GM23338 (cell line): ENCODE measurements around the gene YWHAH. TPM values are rescaled to one million over a fixed set of nuclear protein-coding genes. Genes with fewer than 3 reads are reported as not detected.

Experiments used
- ATAC-seq: fragments of 200-7000 bp; cut with Tn5 transposase; 3 replicates; pipeline ENCODE4 v1.9.1; 2020
- DNase-seq: peaks from one replicate; pipeline ENCODE4 v3.0.0-alpha.2; 2015; ENCODE audit warnings: low spot score
- H2AFZ ChIP-seq: fragments of 200-600 bp; sonication (generic); 2 replicates; pipeline ENCODE4 v1.8.0; 2016; ENCODE audit warnings: antibody characterized with exemption, mild to moderate bottlenecking, moderate library complexity
- H3F3A ChIP-seq: fragments of 200-600 bp; sonication (generic); replicated peaks from 2 replicates; pipeline ENCODE4 v1.8.0; 2017; ENCODE audit warnings: antibody characterized with exemption, mixed run types, low read depth
- H3K27ac ChIP-seq: fragments of 200-600 bp; sonication (generic); 2 replicates; pipeline ENCODE4 v1.6.1; 2016; ENCODE audit warnings: low read depth
- H3K27me3 ChIP-seq: fragments of 200-600 bp; sonication (generic); 2 replicates; pipeline ENCODE4 v1.8.0; 2016; ENCODE audit warnings: mild to moderate bottlenecking, mixed run types, moderate library complexity; ENCODE audit not compliant: insufficient read depth
- H3K36me3 ChIP-seq: fragments of 200-600 bp; sonication (generic); 2 replicates; pipeline ENCODE4 v1.8.0; 2016; ENCODE audit warnings: mild to moderate bottlenecking; ENCODE audit not compliant: insufficient read depth
- H3K4me1 ChIP-seq: fragments of 200-600 bp; sonication (generic); 2 replicates; pipeline ENCODE4 v1.8.0; 2016; ENCODE audit warnings: mild to moderate bottlenecking, moderate library complexity; ENCODE audit not compliant: insufficient read depth
- H3K4me2 ChIP-seq: fragments of 200-600 bp; sonication (generic); 2 replicates; pipeline ENCODE4 v1.7.1; 2017; ENCODE audit warnings: mixed run types
- H3K4me3 ChIP-seq: fragments of 200-600 bp; sonication (generic); 2 replicates; pipeline ENCODE4 v1.6.1; 2016; ENCODE audit warnings: mixed run types
- H3K79me2 ChIP-seq: fragments of 200-600 bp; sonication (generic); replicated peaks from 2 replicates; pipeline ENCODE4 v1.8.0; 2017; ENCODE audit warnings: mild to moderate bottlenecking; ENCODE audit not compliant: insufficient read depth
- H3K9me2 ChIP-seq: fragments of 200-600 bp; sonication (generic); 2 replicates; pipeline ENCODE4 v1.8.0; 2017; ENCODE audit not compliant: insufficient read depth
- H4K20me1 ChIP-seq: fragments of 200-600 bp; sonication (generic); replicated peaks from 2 replicates; pipeline ENCODE4 v1.8.0; 2017; ENCODE audit warnings: mild to moderate bottlenecking; ENCODE audit not compliant: insufficient read depth
- H3K27ac Mint-ChIP-seq: 2 replicates; pipeline ENCODE4 v1.8.0; 2020; ENCODE audit warnings: inconsistent platforms, mild to moderate bottlenecking, moderate library complexity, mixed read lengths
- H3K27me3 Mint-ChIP-seq: 3 replicates; pipeline ENCODE4 v1.8.0; 2022; ENCODE audit warnings: low read depth, mild to moderate bottlenecking, moderate library complexity, mixed read lengths, inconsistent platforms; ENCODE audit not compliant: insufficient read depth, poor library complexity
- H3K36me3 Mint-ChIP-seq: 3 replicates; pipeline ENCODE4 v1.8.0; 2021; ENCODE audit warnings: low read depth, mild to moderate bottlenecking, inconsistent platforms, moderate library complexity, mixed read lengths
- H3K4me1 Mint-ChIP-seq: 3 replicates; pipeline ENCODE4 v1.8.0; 2020; ENCODE audit warnings: mild to moderate bottlenecking, inconsistent platforms, mixed read lengths
- H3K4me3 Mint-ChIP-seq: 3 replicates; pipeline ENCODE4 v1.8.0; 2021; ENCODE audit warnings: moderate library complexity, mild to moderate bottlenecking, inconsistent platforms, mixed read lengths
- H3K9me3 Mint-ChIP-seq: 3 replicates; pipeline ENCODE4 v1.8.0; 2020; ENCODE audit warnings: moderate library complexity, mild to moderate bottlenecking, inconsistent platforms, mixed read lengths
- CREB1 ChIP-seq: fragments of 250-450 bp; sonication (Bioruptor Pico); IDR thresholded peaks from 2 replicates; pipeline ENCODE4 v1.5.0; 2020; ENCODE audit warnings: low read depth, mild to moderate bottlenecking, moderate library complexity
- EZH2 ChIP-seq: fragments of 200-600 bp; sonication (generic); IDR thresholded peaks from one replicate; pipeline ENCODE4 v1.8.0; 2017; ENCODE audit warnings: antibody characterized with exemption, mild to moderate bottlenecking, low read depth; ENCODE audit not compliant: unreplicated experiment
- EZH2phosphoT487 ChIP-seq: fragments of 200-600 bp; sonication (generic); IDR thresholded peaks from one replicate; pipeline ENCODE4 v1.8.1; 2018; ENCODE audit warnings: antibody characterized with exemption; ENCODE audit not compliant: unreplicated experiment
- JUNB ChIP-seq: IDR thresholded peaks from one replicate; pipeline ENCODE4 v1.6.1; 2016; ENCODE audit warnings: antibody characterized with exemption; ENCODE audit not compliant: unreplicated experiment
- POLR2AphosphoS5 ChIP-seq: IDR thresholded peaks from 2 replicates; pipeline ENCODE4 v1.6.1; 2016; ENCODE audit warnings: antibody characterized with exemption, low read depth
- STAT1 ChIP-seq: IDR thresholded peaks from one replicate; pipeline ENCODE4 v1.6.1; 2016; ENCODE audit warnings: antibody characterized with exemption; ENCODE audit not compliant: unreplicated experiment
- ZNF114 ChIP-seq: fragments of 250-450 bp; sonication (Bioruptor Pico); IDR thresholded peaks from 2 replicates; pipeline ENCODE4 v1.5.0; 2020; ENCODE audit warnings: mild to moderate bottlenecking, moderate library complexity
- polyA plus RNA-seq: library from polyadenylated mRNA; unstranded; fragments of >200 nt; fragmentation: Nextera tagmentation; extraction: Ambion mirVana; gene quantifications from 2 replicates; pipeline ENCODE4 v1.2.1, GENCODE V29; 2016
- total RNA-seq: library from RNA; depleted of rRNA; stranded (reverse); fragments of >200 nt; shearing (Covaris generic); gene quantifications from 2 replicates; pipeline ENCODE4 v1.2.3, GENCODE V29; 2014
- TF ChIP-seq, protein P1 (sequence below): IDR thresholded peaks from 2 replicates; pipeline ENCODE4 v1.6.1; 2016; ENCODE audit warnings: antibody characterized with exemption
- TF ChIP-seq, protein P2 (sequence below): fragments of 250-450 bp; sonication (Bioruptor Pico); IDR thresholded peaks from 2 replicates; pipeline ENCODE4 v1.5.0; 2020; ENCODE audit warnings: mild to moderate bottlenecking, moderate library complexity
- TF ChIP-seq, protein P3 (sequence below): IDR thresholded peaks from one replicate; pipeline ENCODE4 v1.6.1; 2018; ENCODE audit warnings: antibody characterized with exemption; ENCODE audit not compliant: unreplicated experiment

Gene YWHAH
- total and polyA plus RNA-seq, 2 experiments from 2014 or later = 277 to 283 TPM

DNA sequence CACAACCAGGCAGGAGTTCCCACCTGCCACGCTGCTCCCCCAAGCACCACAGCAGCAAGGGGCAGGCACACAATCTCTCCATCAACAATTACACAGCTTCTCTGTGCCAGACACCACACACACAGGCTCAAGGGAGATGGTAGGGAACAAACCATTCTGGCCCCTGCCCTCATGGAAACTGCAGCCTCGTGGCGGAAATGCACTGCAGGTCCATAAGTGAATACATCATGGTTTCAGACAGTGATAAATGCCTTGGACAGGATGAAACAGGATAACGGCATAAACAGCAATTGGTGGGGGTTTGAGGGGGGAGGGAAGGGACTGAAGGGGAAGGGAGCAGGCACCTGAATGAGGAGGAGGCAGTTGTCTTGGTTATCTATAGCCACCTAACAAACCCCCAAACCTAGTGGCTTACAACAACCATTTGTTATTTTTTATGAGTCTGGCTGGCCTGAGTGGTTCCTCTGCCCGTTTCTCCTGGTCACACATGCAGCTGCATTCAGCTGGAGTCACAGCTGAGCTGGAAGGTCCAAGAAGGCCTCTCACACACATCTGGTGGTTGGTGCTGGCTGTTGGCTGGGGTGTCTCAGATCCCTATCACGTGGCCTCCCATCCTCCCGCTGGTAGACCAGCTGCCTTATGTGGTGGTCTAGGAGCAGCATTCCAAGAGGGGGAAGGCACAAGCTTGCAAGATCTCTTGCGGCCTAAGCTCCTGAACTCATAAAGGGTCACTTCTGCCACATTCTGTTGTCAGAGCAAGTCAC is 15.0 kb upstream of the YWHAH start (continued):
- TF ChIP-seq, protein P1, sequence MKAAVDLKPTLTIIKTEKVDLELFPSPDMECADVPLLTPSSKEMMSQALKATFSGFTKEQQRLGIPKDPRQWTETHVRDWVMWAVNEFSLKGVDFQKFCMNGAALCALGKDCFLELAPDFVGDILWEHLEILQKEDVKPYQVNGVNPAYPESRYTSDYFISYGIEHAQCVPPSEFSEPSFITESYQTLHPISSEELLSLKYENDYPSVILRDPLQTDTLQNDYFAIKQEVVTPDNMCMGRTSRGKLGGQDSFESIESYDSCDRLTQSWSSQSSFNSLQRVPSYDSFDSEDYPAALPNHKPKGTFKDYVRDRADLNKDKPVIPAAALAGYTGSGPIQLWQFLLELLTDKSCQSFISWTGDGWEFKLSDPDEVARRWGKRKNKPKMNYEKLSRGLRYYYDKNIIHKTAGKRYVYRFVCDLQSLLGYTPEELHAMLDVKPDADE = no peak
- no peak for TF ChIP-seq JUNB
- TF ChIP-seq STAT1 = no peak
- no peak for TF ChIP-seq ZNF114
- TF ChIP-seq, protein P2, sequence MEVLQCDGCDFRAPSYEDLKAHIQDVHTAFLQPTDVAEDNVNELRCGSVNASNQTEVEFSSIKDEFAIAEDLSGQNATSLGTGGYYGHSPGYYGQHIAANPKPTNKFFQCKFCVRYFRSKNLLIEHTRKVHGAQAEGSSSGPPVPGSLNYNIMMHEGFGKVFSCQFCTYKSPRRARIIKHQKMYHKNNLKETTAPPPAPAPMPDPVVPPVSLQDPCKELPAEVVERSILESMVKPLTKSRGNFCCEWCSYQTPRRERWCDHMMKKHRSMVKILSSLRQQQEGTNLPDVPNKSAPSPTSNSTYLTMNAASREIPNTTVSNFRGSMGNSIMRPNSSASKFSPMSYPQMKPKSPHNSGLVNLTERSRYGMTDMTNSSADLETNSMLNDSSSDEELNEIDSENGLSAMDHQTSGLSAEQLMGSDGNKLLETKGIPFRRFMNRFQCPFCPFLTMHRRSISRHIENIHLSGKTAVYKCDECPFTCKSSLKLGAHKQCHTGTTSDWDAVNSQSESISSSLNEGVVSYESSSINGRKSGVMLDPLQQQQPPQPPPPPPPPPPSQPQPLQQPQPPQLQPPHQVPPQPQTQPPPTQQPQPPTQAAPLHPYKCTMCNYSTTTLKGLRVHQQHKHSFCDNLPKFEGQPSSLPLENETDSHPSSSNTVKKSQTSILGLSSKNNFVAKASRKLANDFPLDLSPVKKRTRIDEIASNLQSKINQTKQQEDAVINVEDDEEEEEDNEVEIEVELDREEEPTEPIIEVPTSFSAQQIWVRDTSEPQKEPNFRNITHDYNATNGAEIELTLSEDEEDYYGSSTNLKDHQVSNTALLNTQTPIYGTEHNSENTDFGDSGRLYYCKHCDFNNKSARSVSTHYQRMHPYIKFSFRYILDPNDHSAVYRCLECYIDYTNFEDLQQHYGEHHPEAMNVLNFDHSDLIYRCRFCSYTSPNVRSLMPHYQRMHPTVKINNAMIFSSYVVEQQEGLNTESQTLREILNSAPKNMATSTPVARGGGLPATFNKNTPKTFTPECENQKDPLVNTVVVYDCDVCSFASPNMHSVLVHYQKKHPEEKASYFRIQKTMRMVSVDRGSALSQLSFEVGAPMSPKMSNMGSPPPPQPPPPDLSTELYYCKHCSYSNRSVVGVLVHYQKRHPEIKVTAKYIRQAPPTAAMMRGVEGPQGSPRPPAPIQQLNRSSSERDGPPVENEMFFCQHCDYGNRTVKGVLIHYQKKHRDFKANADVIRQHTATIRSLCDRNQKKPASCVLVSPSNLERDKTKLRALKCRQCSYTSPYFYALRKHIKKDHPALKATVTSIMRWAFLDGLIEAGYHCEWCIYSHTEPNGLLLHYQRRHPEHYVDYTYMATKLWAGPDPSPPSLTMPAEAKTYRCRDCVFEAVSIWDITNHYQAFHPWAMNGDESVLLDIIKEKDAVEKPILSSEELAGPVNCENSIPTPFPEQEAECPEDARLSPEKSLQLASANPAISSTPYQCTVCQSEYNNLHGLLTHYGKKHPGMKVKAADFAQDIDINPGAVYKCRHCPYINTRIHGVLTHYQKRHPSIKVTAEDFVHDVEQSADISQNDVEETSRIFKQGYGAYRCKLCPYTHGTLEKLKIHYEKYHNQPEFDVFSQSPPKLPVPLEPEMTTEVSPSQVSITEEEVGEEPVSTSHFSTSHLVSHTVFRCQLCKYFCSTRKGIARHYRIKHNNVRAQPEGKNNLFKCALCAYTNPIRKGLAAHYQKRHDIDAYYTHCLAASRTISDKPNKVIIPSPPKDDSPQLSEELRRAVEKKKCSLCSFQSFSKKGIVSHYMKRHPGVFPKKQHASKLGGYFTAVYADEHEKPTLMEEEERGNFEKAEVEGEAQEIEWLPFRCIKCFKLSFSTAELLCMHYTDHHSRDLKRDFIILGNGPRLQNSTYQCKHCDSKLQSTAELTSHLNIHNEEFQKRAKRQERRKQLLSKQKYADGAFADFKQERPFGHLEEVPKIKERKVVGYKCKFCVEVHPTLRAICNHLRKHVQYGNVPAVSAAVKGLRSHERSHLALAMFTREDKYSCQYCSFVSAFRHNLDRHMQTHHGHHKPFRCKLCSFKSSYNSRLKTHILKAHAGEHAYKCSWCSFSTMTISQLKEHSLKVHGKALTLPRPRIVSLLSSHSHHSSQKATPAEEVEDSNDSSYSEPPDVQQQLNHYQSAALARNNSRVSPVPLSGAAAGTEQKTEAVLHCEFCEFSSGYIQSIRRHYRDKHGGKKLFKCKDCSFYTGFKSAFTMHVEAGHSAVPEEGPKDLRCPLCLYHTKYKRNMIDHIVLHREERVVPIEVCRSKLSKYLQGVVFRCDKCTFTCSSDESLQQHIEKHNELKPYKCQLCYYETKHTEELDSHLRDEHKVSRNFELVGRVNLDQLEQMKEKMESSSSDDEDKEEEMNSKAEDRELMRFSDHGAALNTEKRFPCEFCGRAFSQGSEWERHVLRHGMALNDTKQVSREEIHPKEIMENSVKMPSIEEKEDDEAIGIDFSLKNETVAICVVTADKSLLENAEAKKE (CRISPR knock-in tag) = no peak
- TF ChIP-seq CREB1 (CRISPR knock-in tag) = no peak

DNA sequence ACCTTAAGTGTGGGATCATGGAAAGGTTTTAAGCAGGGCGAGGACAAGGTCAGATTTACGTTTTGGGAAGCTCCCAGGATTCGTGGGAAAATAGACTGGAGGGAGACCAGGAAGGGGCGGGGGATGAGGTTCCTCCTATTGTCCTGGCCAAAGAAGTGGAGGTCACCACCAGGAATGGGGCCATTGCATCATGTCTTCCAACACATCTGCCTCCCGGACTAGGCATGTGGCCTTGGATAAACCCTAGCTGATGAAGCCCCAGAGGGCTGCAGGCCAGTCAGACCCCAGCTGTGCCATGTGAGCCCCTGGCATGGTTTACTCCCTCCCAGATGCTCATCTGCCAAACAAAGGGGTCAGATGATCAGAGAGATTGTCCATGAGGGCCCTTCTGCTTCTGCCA is 11.5 kb upstream of the YWHAH start:
- H3K27me3 Mint-ChIP-seq = peaks cover 1% of the 10 kb centered on the region
- Histone ChIP-seq H3F3A (0 out of 2 replicates have a peak, but pooled peaks cover 2% of the 10 kb centered on the region), H3K4me3 (no peak overlapping the region), H3K27ac (no peak overlapping the region), H3K9me2 (no peaks in the 10 kb centered on the region), H2AFZ (no peak overlapping the region), H3K4me1 (no peaks in the 10 kb centered on the region), H3K79me2 (no peaks in the 10 kb centered on the region), H3K4me2 (no peak overlapping the region), H4K20me1 (no peaks in the 10 kb centered on the region), H3K27me3 (no peaks in the 10 kb centered on the region), H3K36me3 (no peaks in the 10 kb centered on the region)
- peaks cover 7% of the 10 kb centered on the region for H3K4me1 Mint-ChIP-seq
- H3K4me3 Mint-ChIP-seq = no peak overlapping the region
- H3K36me3 Mint-ChIP-seq = no peaks in the 10 kb centered on the region
- no peak overlapping the region for H3K27ac Mint-ChIP-seq
- DNase-seq (no peak), ATAC-seq (no peak)
- H3K9me3 Mint-ChIP-seq = no peaks in the 10 kb centered on the region
- TF ChIP-seq, protein P3, sequence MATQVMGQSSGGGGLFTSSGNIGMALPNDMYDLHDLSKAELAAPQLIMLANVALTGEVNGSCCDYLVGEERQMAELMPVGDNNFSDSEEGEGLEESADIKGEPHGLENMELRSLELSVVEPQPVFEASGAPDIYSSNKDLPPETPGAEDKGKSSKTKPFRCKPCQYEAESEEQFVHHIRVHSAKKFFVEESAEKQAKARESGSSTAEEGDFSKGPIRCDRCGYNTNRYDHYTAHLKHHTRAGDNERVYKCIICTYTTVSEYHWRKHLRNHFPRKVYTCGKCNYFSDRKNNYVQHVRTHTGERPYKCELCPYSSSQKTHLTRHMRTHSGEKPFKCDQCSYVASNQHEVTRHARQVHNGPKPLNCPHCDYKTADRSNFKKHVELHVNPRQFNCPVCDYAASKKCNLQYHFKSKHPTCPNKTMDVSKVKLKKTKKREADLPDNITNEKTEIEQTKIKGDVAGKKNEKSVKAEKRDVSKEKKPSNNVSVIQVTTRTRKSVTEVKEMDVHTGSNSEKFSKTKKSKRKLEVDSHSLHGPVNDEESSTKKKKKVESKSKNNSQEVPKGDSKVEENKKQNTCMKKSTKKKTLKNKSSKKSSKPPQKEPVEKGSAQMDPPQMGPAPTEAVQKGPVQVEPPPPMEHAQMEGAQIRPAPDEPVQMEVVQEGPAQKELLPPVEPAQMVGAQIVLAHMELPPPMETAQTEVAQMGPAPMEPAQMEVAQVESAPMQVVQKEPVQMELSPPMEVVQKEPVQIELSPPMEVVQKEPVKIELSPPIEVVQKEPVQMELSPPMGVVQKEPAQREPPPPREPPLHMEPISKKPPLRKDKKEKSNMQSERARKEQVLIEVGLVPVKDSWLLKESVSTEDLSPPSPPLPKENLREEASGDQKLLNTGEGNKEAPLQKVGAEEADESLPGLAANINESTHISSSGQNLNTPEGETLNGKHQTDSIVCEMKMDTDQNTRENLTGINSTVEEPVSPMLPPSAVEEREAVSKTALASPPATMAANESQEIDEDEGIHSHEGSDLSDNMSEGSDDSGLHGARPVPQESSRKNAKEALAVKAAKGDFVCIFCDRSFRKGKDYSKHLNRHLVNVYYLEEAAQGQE = no peak
- TF ChIP-seq EZH2phosphoT487 (no peak), CREB1 (CRISPR knock-in tag) (no peak), POLR2AphosphoS5 (no peak), JUNB (no peak), EZH2 (no peak)
